ENCODE data around the gene CFAP210.
"Not testable (repeated sequence)": the region's sequence is repeated elsewhere in the genome, so short reads cannot be mapped to it uniquely, and the experiment has no call there.

CFAP210 gene

GRCh38 chr2:169712791-169713227 is 18.6 kb upstream of the CFAP210 start:
- DNase-seq (ENCODE audit: low read depth): no peak

- no peak for DNase-seq (ENCODE audit: low read depth)
Measured at GRCh38 chr2:169711751-169712509, 17.7 kb upstream of the CFAP210 start.

DNA sequence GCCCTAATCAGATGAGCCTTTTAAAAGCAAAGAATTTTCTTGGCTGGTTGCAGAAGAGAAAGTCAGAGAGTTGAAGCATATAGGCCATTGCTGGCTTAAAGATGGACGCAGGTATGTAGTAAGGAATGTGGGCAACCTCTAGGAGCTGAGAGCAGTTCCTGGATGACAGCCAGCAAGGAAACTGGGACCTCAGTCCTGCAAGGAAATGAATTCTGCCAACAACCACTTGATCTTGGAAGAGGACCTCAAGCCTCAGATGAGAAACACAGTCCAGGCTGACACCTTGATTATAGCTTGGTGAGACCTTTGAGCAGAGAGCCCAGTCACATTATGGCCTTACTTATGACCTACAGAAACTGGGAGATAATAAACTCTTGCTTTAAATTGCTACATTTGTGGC is 15.8 kb upstream of the CFAP210 start:
- DNase-seq (ENCODE audit: low read depth): no peak

DNA sequence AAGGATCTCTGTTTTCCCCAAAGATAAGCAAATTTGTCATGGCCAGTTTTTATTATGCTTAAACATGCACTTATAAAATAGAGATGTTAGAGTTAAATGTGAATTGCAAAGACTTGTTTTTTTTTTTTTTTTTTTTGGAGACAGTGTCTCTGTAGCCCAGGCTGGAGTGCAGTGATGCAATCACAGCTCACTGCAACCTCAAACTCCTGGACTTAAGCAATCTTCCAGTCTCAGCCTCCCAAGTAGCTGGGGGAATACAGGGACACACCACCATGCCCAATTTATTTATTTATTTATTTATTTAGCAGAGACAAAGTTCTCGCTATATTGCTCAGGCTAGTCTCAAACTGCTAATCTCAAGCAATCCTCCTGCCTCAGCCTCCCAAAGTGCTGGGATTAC is 15.1 kb upstream of the CFAP210 start:
- no peak for DNase-seq (ENCODE audit: low read depth)

DNA sequence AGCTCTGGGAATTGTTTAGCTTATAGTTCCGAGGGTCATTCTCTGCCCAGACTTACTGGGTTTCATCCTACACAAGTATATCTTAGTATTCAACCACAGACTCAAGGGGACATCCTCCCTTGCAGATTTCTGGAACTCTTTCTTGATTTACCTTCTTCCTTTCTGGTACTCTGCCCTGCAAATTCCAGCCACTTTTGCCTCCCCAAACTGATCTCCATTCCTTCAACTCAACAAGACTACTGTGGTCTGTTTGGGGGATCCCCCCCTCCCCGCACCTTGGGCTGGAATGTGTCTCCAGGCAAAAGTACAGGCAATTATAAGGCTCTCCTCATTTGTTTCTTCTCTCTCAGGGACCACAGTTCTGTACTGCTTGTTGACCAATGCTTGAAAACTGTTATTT is 13.4 kb upstream of the CFAP210 start:
- DNase-seq (ENCODE audit: low read depth): no peak

DNA sequence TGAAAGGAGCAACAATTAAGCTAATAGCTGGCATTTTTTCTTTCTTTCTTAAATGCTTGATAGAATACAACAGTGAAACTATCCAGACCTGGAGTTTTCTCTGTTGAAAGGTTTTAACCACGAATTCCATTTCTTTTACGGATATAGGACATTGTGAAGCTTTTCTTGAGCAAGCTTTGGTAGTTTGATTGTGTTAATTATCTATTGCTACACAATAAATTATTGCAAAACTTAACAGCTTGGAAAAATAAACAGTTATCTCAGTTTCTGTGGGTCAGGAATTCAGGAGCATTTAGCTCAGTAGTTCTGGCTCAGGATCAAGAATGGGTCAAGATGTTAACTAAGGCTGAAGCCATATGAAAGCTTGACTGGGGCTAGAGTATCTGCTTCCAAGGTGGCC is 11.7 kb upstream of the CFAP210 start:
- no peak for DNase-seq (ENCODE audit: low read depth)

- no peak for DNase-seq (ENCODE audit: low read depth)
Measured at GRCh38 chr2:169704160-169704708, 10.0 kb upstream of the CFAP210 start.

DNA sequence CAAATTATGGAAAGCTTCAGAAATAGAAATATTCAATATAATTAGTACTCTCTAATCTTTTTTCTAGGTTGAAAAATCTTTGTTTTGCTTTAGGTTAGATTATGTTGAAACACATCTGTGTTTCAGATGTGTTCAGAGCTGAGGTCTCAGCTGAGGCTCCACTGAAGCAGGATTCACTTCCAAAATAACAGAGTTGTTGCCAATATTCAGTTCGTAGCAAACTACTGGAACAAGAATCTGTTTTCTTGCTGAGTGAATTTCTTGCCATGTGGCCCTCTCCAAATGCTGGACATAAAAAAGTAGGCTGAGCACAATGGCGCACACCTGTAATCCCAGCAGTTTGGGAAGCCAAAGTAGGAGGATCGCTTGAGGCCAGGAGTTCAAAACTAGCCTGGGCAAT is 8.8 kb upstream of the CFAP210 start:
- DNase-seq (ENCODE audit: low read depth): no peak

DNA sequence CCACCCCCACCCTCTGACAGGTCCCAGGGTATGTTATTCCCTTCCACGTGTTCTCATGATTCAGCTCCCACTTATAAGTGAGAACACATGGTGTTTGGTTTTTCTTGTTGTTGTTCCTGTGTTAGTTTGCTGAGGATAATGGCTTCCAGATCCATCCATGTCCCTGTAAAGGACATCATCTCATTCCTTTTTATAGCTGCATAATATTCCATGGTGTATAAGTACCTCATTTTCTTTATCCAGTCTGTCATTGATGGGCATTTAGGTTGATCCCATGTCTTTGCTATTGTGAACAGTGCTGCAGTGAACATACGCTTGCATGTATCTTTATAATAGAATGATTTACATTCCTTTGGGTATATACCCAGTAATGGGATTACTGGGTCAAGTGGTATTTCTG is 5.0 kb upstream of the CFAP210 start:
- not testable (repeated sequence) for DNase-seq (ENCODE audit: low read depth)

DNA sequence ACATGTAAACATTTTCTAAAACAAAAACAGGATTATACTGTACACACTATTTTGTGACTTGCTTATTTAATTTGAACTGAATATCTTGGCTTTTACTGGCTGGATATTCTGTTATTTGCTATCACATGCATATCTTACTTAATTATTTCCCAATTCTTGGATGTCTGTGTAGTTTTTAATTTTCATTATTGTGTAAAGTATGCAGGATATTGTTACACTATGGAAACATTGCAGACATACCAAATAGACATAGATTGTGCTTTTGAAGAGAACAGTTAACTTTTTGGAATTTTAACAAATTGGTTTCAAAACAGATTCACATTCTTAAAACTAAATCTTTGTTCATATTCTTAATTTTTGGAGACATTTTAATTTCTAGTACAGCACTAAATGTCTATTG is 2.2 kb upstream of the CFAP210 start:
- no peak for DNase-seq (ENCODE audit: low read depth)

DNA sequence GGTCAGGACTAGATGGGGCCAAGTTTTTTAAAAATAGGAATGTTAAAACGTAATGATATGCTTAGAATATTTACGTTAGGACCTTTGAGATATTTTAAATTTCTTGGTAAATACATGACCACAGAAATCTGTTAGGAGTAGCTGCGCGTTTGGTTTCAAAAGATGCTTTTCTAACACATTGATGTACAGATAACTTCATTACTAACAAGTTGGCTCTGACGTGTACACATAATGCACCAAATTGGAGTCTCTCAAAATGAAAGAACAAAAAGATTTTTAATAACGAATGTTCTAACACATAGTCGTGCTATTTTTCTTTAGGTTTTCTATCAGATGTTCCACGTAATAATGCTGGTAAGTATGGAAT is 672 bp upstream of the CFAP210 start:
- DNase-seq (ENCODE audit: low read depth): no peak

DNA sequence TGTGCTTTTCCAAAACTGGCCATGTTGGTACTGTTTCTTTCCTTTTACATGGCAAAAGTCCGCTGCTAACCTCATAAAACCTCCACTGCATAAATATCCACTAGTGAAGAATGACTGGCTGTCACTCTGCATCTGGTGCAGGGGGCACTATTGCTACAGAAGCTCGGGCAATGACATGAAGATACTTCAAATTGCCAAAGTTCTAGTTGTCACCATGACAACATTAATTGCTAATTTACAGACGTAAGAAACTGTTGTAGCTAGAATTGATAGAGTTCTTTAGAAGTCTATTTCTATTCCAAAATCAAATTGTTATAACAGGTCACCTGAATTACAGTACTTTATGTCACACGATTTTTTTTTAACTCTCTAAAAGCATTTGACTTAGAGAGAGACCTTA is 845 bp downstream of the CFAP210 start:
- DNase-seq (ENCODE audit: low read depth): no peak

- no peak for DNase-seq (ENCODE audit: low read depth)
Measured at GRCh38 chr2:169692718-169693117, 1.5 kb downstream of the CFAP210 start.

GRCh38 chr2:169690958-169691357 is 3.2 kb downstream of the CFAP210 start:
- DNase-seq (ENCODE audit: low read depth): no peak

GRCh38 chr2:169687943-169688342 is 6.3 kb downstream of the CFAP210 start:
- not testable (repeated sequence) for DNase-seq (ENCODE audit: low read depth)

- DNase-seq (ENCODE audit: low read depth): not testable (repeated sequence)
Measured at GRCh38 chr2:169686825-169687224, 7.4 kb downstream of the CFAP210 start.

DNA sequence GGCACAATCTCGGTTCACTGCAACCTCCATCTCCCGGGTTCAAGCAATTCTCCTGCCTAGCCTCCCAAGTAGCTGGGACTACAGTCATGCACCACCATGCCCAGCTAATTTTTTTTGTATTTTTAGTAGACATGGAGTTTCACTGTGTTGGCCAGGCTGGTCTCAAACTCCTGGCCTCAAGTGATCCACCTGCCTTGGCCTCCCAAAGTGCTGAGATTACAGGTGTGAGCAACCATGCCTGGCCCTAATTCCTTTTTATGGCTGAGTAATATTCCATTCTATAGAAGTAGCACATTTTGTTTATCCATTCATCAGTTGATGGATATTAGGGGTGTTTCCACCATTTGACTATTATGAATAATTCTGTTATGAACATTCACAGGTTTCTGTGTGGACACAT is 9.5 kb downstream of the CFAP210 start:
- not testable (repeated sequence) for DNase-seq (ENCODE audit: low read depth)

DNA sequence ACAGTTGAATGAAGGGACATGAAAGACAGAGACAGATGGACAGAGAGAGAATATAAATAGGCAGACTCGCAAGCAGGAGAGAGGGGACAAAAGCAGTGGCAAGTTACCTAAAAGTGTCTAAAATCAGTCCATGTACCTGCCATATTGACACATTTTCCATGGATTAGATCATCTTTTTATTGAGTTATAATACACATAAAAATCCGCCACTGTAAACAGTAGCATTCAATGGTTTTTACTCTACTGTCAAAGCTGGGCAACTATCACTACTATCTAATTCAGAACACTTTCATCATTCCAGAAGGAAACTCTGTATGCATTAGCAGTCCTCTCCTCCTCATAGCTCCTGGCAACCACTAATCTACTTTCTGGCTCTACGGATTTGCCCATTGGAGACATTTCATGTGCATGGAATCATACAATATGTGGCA is 10.1 kb downstream of the CFAP210 start:
- no peak for DNase-seq (ENCODE audit: low read depth)

DNA sequence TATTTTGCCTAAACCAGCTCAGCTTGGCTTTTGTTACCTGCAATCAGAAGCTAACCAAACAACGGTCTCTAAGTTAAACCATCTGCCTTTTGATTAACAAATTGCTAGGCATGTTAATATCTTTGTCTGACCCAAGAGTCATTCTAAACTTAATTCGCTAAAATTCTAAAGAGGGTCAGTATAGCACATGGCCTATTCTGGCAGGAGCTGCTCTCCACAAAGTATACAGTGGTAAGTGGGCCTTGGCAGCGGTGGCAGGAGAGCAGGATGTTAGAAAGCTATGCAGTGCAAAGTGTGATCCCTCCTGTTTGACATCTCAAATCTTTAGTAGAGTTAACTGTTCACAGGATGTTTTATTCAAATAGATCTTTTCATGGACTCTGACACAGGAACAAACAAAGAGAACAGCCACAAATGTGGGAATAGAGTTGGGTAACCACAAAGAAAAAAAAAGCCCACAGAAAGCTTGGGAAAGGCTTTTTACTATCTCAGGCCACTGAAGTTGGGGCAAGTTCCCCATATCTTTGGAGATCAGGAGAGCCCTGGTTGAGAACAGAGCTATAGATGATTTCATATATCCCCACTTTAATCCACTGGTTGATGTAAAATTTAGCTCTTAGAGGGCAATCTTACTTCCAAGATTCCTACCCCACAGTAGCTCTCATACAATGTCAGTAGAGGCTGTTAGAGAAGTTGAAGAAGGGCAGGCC is 10.6 kb downstream of the CFAP210 start:
- DNase-seq (ENCODE audit: low read depth): no peak

- no peak for DNase-seq (ENCODE audit: low read depth)
Measured at GRCh38 chr2:169683054-169683424, 11.2 kb downstream of the CFAP210 start.

GRCh38 chr2:169676850-169677249 is 17.4 kb downstream of the CFAP210 start:
- no peak for DNase-seq (ENCODE audit: low read depth)

DNA sequence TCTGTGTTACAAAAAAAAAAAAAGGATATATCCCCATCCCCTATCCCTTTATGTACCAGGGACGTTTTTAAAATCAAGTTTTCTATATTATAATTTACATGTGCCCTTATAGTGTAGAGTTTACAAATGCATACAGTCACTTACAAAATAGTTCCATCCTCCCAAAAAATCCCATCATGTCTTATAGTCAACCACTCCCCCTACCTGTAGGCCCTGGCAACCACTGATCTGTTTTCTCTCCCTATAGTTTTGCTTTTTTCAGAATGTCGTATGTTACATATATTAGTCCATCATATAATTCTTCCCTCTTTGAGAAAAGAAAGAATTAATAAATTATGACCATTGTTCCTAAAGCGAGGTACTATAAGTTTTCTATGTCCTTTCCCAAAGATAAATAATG is 17.8 kb downstream of the CFAP210 start:
- DNase-seq (ENCODE audit: low read depth): no peak

DNA sequence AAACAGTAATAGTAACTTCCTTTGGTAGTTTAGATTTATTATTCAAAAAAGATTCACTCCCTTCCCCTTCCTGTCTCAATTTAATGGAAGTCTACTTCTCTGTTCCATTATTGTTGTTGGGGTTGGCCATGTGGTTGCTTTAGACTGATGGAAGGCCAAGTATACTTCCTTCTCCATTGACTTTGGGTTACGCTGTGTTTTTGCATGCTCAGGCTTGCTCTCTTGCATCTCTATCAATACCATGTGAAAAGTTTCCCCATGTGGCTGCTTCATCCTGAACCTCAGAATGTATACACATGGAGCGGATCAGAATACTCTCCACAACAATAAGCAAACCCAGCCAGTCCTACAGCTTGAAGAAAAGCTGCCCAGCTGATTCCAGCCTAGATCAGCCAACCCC is 20.3 kb downstream of the CFAP210 start:
- DNase-seq (ENCODE audit: low read depth): no peak

Measured in HS-5 (cell line).